ENCODE data around the gene SH3PXD2B. TPM values are rescaled to one million over a fixed set of nuclear protein-coding genes. Genes with fewer than 3 reads are reported as not detected.

Gene SH3PXD2B
- total and polyA plus RNA-seq, 2 of the 13 experiments (the other 11 are each of a cell fraction or from before 2014, with no cell fraction given), result 3.4 to 4.6 TPM

DNA sequence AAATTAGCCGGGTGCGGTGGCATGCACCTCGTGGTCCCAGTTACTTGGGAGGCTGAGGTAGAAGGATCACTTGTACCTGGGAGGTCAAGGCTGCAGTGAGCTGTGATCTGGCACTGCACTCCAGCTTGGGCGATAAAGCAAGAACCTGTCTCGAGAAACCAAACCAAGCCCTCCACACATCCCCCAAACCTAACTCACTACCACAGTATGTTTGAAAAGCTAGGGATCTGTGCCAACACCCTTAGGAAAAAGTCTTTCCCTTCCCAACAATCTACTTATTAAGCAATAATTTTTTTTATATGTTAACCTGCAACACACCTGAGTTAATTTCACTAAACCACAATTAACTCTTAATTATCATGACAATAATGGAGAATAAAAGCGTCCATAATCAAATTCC, 173.0 kb downstream of the SH3PXD2B start:
- H3K9me3 ChIP-seq (ENCODE audit: low read length), result no peaks in the 10 kb centered on the region
- 0 out of 5 replicates have a peak, but pooled peaks cover 0 to 3% of the 10 kb centered on the region in 2 experiments for H3K36me3 ChIP-seq (replicated peaks in 1 of 2; ENCODE audit: control insufficient read depth in 1 of 2, insufficient read depth in 2 of 2, low read length in 2 of 2)
- WGBS (ENCODE audit: low lambda C conversion rate), result 70% methylated on average over 6 of the region's 6 CpGs
- intact Hi-C loops (cut with micrococcal nuclease; ENCODE audit: unreplicated experiment) (loop anchor here (5.0 kb wide), 2 partner anchors 44 to 74 kb away; no protein-coding TSS in a partner anchor), in situ Hi-C loops (cut with HindIII; ENCODE audit: extremely low pct_ligation_motif_present, low pct_unique_long_range_greater_than_20kb) (loop anchor here (10.0 kb wide), 1 partner anchor 177 kb away; no protein-coding TSS in a partner anchor)
- ATAC-seq (no peak), FAIRE-seq (no peak), DNase-seq (ENCODE audit: low spot score) (no peak)
- H3K4me1 ChIP-seq (ENCODE audit: insufficient read depth, low read length), result peaks cover 70% of the 10 kb centered on the region
- H3K9ac ChIP-seq (ENCODE audit: insufficient read depth, low read depth, low read length), result peak overlapping the region; percentile 82
- ChIA-PET POLR2A (interaction anchor here (2.3 kb wide), 1 partner anchor 107 kb away, joined by 10 read pairs; no protein-coding TSS in a partner anchor), CTCF (ENCODE audit: low intra/inter-chr PET ratio, low total read pairs) (interaction anchor here (0.6 kb wide), 1 partner anchor 8 kb away, joined by 3 read pairs; no protein-coding TSS in a partner anchor)
- peak overlapping the region; percentile 82 to 89 (median 87); a peak in 5 of 6 replicates for H3K4me3 ChIP-seq (replicated peaks in 1 of 3; ENCODE audit: insufficient read depth in 1 of 3, low read depth in 2 of 3, low read length in 3 of 3)
- no peak for TF ChIP-seq SPEN (CRISPR knock-in tag; IDR thresholded peaks at IDR 0.05; ENCODE audit: low read depth)
- no peak for TF ChIP-seq MATR3 (CRISPR knock-in tag; IDR thresholded peaks at IDR 0.05)
- TF ChIP-seq ZNF776 (CRISPR knock-in tag; IDR thresholded peaks at IDR 0.05), result no peak
- no peak for TF ChIP-seq ZNF260 (CRISPR knock-in tag; IDR thresholded peaks at IDR 0.05; ENCODE audit: borderline replicate concordance, low read depth)
- TF ChIP-seq ZHX1 (CRISPR knock-in tag; IDR thresholded peaks at IDR 0.05; ENCODE audit: low read depth), result no peak
- no peak for TF ChIP-seq ZKSCAN5 (CRISPR knock-in tag; IDR thresholded peaks at IDR 0.05)
- no peak for TF ChIP-seq ZNF17 (CRISPR knock-in tag; IDR thresholded peaks at IDR 0.05)
- TF ChIP-seq MLX (CRISPR knock-in tag; IDR thresholded peaks at IDR 0.05), result no peak
- no peak for TF ChIP-seq TFDP2 (CRISPR knock-in tag; IDR thresholded peaks at IDR 0.05)
- TF ChIP-seq IKZF5 (CRISPR knock-in tag; IDR thresholded peaks at IDR 0.05), result no peak
- TF ChIP-seq ZNF619 (CRISPR knock-in tag; IDR thresholded peaks at IDR 0.05), result no peak
- TF ChIP-seq ZMYM3 (CRISPR knock-in tag; IDR thresholded peaks at IDR 0.05), result no peak
- TF ChIP-seq ZNF484 (CRISPR knock-in tag; IDR thresholded peaks at IDR 0.05; ENCODE audit: borderline replicate concordance, low read depth), result no peak
- no peak for TF ChIP-seq ZFP1 (CRISPR knock-in tag; IDR thresholded peaks at IDR 0.05)
- peaks cover 67% of the 10 kb centered on the region for H3K79me2 ChIP-seq (ENCODE audit: insufficient read depth, low read length)
- no TSS peak for BruUV-seq (replicated peaks)
- H4K20me1 ChIP-seq (ENCODE audit: insufficient read depth, low read length), result 0 out of 2 replicates have a peak, but pooled peaks cover 14% of the 10 kb centered on the region
- no peak overlapping the region for H2AFZ ChIP-seq (ENCODE audit: low read length)
- peak overlapping the region; percentile 54 for H3K27ac ChIP-seq (ENCODE audit: extremely low read length, insufficient read depth, low read length)
- no peaks in the 10 kb centered on the region; a peak in 1 of 5 replicates for H3K27me3 ChIP-seq (ENCODE audit: control insufficient read depth in 1 of 2, insufficient read depth in 2 of 2, low read length in 2 of 2)
- peak overlapping the region; percentile 83 for H3K4me2 ChIP-seq (ENCODE audit: low read depth, low read length)
